Keratinocyte (primary cell): ENCODE results near the gene CTNNA2. TPM values are rescaled to one million over a fixed set of nuclear protein-coding genes. Genes with fewer than 3 reads are reported as not detected.

ENCODE experiments used
- DNase-seq: peaks from one replicate; pipeline ENCODE4 v3.0.0-alpha.2; 2011; ENCODE audit warnings: low read depth, missing footprints, low spot score
- FAIRE-seq: peaks from 2 replicates; lab custom pipeline; 2011; peaks lifted over from hg19 to GRCh38; lab: Jason Lieb, UNC
- H2AFZ ChIP-seq: 2 replicates; pipeline ENCODE4 v1.6.0; 2012; ENCODE audit warnings: low read length, control low read depth, inconsistent platforms; ENCODE audit not compliant: control insufficient read depth
- H3K27ac ChIP-seq: 2 replicates; pipeline ENCODE4 v1.5.1; 2011; ENCODE audit warnings: low read length; ENCODE audit not compliant: control insufficient read depth, insufficient read depth
- H3K27me3 ChIP-seq: 3 replicates; pipeline ENCODE4 v1.6.0; 2011; ENCODE audit warnings: low read length; ENCODE audit not compliant: control insufficient read depth, insufficient read depth; ENCODE audit errors: extremely low read depth
- H3K36me3 ChIP-seq, 2 experiments: 2 replicates in 1 of 2; 3 replicates in 1 of 2; pipeline ENCODE4 v1.5.1; 2011; ENCODE audit warnings: low read length in 2 of 2, mild to moderate bottlenecking in 1 of 2; ENCODE audit not compliant: control insufficient read depth in 2 of 2, insufficient read depth in 2 of 2; ENCODE audit errors: extremely low read depth in 1 of 2
- H3K4me1 ChIP-seq: 3 replicates; pipeline ENCODE4 v1.5.1; 2011; ENCODE audit warnings: low read length; ENCODE audit not compliant: control insufficient read depth, insufficient read depth; ENCODE audit errors: extremely low read depth
- H3K4me2 ChIP-seq: 3 replicates; pipeline ENCODE4 v1.6.0; 2011; ENCODE audit warnings: low read depth, low read length; ENCODE audit not compliant: control insufficient read depth, insufficient read depth; ENCODE audit errors: extremely low read depth
- H3K4me3 ChIP-seq, 3 experiments: fragments of 200-600 bp in 1 of 3; sonication (generic) in 1 of 3; 2 replicates in 2 of 3; 3 replicates in 1 of 3; pipeline ENCODE4 v1.5.1; 2011 to 2016; ENCODE audit warnings: low read length in 3 of 3, mild to moderate bottlenecking in 3 of 3, control low read depth in 2 of 3, inconsistent platforms in 1 of 3, low read depth in 1 of 3, mixed read lengths in 1 of 3, mixed run types in 1 of 3, moderate library complexity in 1 of 3; ENCODE audit not compliant: control insufficient read depth in 2 of 3, insufficient read depth in 2 of 3; ENCODE audit errors: extremely low read depth in 1 of 3
- H3K79me2 ChIP-seq: 2 replicates; pipeline ENCODE4 v1.6.0; 2012; ENCODE audit warnings: low read length; ENCODE audit not compliant: control insufficient read depth, insufficient read depth
- H3K9ac ChIP-seq: 3 replicates; pipeline ENCODE4 v1.6.0; 2011; ENCODE audit warnings: low read length; ENCODE audit not compliant: control insufficient read depth, insufficient read depth; ENCODE audit errors: extremely low read depth
- H3K9me1 ChIP-seq: 3 replicates; pipeline ENCODE4 v1.6.0; 2011; ENCODE audit warnings: low read length; ENCODE audit not compliant: control insufficient read depth, insufficient read depth; ENCODE audit errors: extremely low read depth
- H3K9me3 ChIP-seq: 2 replicates; pipeline ENCODE4 v1.5.1; 2012; ENCODE audit warnings: low read depth, low read length; ENCODE audit not compliant: control insufficient read depth
- H4K20me1 ChIP-seq: 3 replicates; pipeline ENCODE4 v1.6.0; 2011; ENCODE audit warnings: low read length; ENCODE audit not compliant: control insufficient read depth, insufficient read depth; ENCODE audit errors: extremely low read depth
- EZH2 ChIP-seq: IDR thresholded peaks from one replicate; pipeline ENCODE4 v1.6.1; 2012; ENCODE audit warnings: inconsistent platforms, mild to moderate bottlenecking, low read length, moderate library complexity
- dilution Hi-C: fragments of 300-500 bp; cut with MboI; formaldehyde crosslinking; loops from one replicate; pipeline ENCODE4 v1.7.0; 2020; ENCODE audit warnings: low sequenced_read_pairs; ENCODE audit not compliant: extremely low pct_ligation_motif_present
- polyA plus RNA-seq, 5 experiments: library from polyadenylated mRNA; depleted of rRNA in 3 of 5; stranded (reverse) in 3 of 5; stranded (forward) in 1 of 5; unstranded in 1 of 5; fragments of >200 nt; gene quantifications; 1 replicate in 1 of 5; 2 replicates in 3 of 5; 3 replicates in 1 of 5; pipeline versions ENCODE4 v1.2.1 to v1.2.3, GENCODE V29; 2011 to 2012; ENCODE audit warnings: missing spikeins in 2 of 5, low read depth in 1 of 5, low replicate concordance in 1 of 5
- TF ChIP-seq, protein P1 (sequence below), 3 experiments: IDR thresholded peaks in 1 of 3; conservative IDR thresholded peaks in 1 of 3; optimal IDR thresholded peaks in 1 of 3; 2 replicates in 2 of 3; 3 replicates in 1 of 3; pipeline versions ENCODE3 to v1.5.1; 2011; ENCODE audit warnings: low read length in 3 of 3, mild to moderate bottlenecking in 3 of 3, moderate library complexity in 2 of 3, control low read depth in 1 of 3, inconsistent platforms in 1 of 3; ENCODE audit not compliant: insufficient read depth in 2 of 3; ENCODE audit errors: extremely low read depth in 1 of 3

CTNNA2 gene
- polyA plus RNA-seq, 1 donor (not counting 4 experiments of a cell fraction or from before 2014, with no cell fraction given): not detected

DNA sequence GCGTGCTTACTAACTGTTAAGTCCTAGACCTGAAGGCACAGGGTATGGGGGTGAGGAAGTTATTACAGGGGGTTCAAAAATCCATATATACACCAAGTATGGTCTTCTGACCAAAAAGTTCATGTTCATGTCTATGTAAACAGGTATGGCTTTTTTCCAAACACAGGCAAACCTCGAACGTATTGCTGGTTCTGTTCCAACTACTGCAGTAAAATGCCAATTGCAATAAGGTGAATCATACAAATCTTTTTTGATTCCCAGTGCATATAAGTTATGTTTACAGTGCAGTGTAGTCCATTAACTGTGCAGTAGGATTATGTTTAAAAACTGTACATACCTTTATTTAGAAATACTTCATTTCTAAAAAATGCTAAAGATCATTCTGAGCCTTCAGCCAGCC lies 1037.0 kb downstream of the CTNNA2 start:
- no peak overlapping the region for H2AFZ ChIP-seq
- H3K4me1 ChIP-seq: no peaks in the 10 kb centered on the region
- no peak overlapping the region for H3K4me3 ChIP-seq
- TF ChIP-seq, protein P1, sequence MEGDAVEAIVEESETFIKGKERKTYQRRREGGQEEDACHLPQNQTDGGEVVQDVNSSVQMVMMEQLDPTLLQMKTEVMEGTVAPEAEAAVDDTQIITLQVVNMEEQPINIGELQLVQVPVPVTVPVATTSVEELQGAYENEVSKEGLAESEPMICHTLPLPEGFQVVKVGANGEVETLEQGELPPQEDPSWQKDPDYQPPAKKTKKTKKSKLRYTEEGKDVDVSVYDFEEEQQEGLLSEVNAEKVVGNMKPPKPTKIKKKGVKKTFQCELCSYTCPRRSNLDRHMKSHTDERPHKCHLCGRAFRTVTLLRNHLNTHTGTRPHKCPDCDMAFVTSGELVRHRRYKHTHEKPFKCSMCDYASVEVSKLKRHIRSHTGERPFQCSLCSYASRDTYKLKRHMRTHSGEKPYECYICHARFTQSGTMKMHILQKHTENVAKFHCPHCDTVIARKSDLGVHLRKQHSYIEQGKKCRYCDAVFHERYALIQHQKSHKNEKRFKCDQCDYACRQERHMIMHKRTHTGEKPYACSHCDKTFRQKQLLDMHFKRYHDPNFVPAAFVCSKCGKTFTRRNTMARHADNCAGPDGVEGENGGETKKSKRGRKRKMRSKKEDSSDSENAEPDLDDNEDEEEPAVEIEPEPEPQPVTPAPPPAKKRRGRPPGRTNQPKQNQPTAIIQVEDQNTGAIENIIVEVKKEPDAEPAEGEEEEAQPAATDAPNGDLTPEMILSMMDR (optimal IDR thresholded peaks at IDR 0.05 in 1 of 3, IDR thresholded peaks at IDR 0.05 in 1 of 3, conservative IDR thresholded peaks at IDR 0.05 in 1 of 3; ENCODE audit: extremely low read depth in 1 of 3, insufficient read depth in 2 of 3, low read length in 3 of 3): no peak
- TF ChIP-seq EZH2: no peak
- H3K9me1 ChIP-seq: no peaks in the 10 kb centered on the region
- no peaks in the 10 kb centered on the region for H3K36me3 ChIP-seq
- DNase-seq (no peak), FAIRE-seq (no peak)
- no peak overlapping the region for H3K9ac ChIP-seq
- no peaks in the 10 kb centered on the region for H3K27me3 ChIP-seq
- no peaks in the 10 kb centered on the region for H3K79me2 ChIP-seq
- no peak overlapping the region for H3K27ac ChIP-seq
- no peaks in the 10 kb centered on the region for H4K20me1 ChIP-seq
- H3K4me2 ChIP-seq: no peak overlapping the region
- dilution Hi-C loops: no loop called here
- no peaks in the 10 kb centered on the region for H3K9me3 ChIP-seq

DNA sequence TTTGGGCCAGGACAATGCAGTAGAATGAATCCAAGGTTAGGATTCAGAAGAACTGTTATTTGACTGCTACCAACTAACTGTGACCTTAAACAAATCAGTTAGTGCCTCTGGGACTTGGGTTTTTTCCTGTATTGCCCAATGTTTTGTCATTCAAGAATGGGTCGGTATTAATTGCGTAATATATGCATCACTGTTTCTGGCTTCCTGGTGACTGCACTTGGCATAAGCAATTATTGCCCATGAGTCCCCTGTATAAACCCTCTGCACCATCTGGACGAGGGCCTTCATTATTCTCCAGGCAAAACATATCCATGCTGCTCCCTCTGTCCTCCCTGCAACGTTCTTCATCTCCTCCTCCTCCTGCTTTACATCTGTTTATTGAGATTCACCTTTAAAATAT lies 1047.5 kb downstream of the CTNNA2 start:
- FAIRE-seq: no peak
- Histone ChIP-seq H3K36me3 (no peaks in the 10 kb centered on the region), H2AFZ (no peak overlapping the region), H4K20me1 (no peaks in the 10 kb centered on the region), H3K9ac (no peak overlapping the region), H3K9me1 (no peaks in the 10 kb centered on the region), H3K4me3 (no peak overlapping the region), H3K27ac (no peak overlapping the region), H3K27me3 (no peaks in the 10 kb centered on the region), H3K9me3 (no peaks in the 10 kb centered on the region), H3K79me2 (no peaks in the 10 kb centered on the region), H3K4me2 (no peak overlapping the region), H3K4me1 (no peaks in the 10 kb centered on the region)
- TF ChIP-seq EZH2: no peak
- TF ChIP-seq, protein P1 (optimal IDR thresholded peaks at IDR 0.05 in 1 of 3, IDR thresholded peaks at IDR 0.05 in 1 of 3, conservative IDR thresholded peaks at IDR 0.05 in 1 of 3; ENCODE audit: extremely low read depth in 1 of 3, insufficient read depth in 2 of 3, low read length in 3 of 3): no peak
- DNase-seq: no peak
- dilution Hi-C loops: no loop called here
